Colonic mucosa (tissue), 4 donors: Measurements from ENCODE around the gene CD82. TPM values are rescaled to one million over a fixed set of nuclear protein-coding genes. Genes with fewer than 3 reads are reported as not detected.

Experiments
- DNase-seq: peaks from one replicate; pipeline ENCODE4 v3.0.0-alpha.2; 2020
- H3K27ac ChIP-seq: fragments of 200-600 bp; one replicate; pipeline ENCODE4 v1.8.0; 2021
- H3K27me3 ChIP-seq: fragments of 200-600 bp; one replicate; pipeline ENCODE4 v1.8.0; 2021
- H3K36me3 ChIP-seq: fragments of 200-600 bp; one replicate; pipeline ENCODE4 v1.8.0; 2021
- H3K4me1 ChIP-seq: fragments of 200-600 bp; one replicate; pipeline ENCODE4 v1.8.0; 2021; ENCODE audit warnings: mild to moderate bottlenecking
- H3K4me3 ChIP-seq: fragments of 200-600 bp; one replicate; pipeline ENCODE4 v1.8.0; 2021
- H3K9ac ChIP-seq, 2 donors: one replicate each; pipeline ENCODE4 v1.7.0; 2013; ENCODE audit warnings: control low read depth in 2 of 2, low read depth in 2 of 2, low read length in 2 of 2
- H3K9me3 ChIP-seq: fragments of 200-600 bp; one replicate; pipeline ENCODE4 v1.8.0; 2021
- intact Hi-C: fragments of 100-400 bp; cut with DNase I; formaldehyde crosslinking; loops from one replicate; pipeline ENCODE4 v1.14.1; 2022
- total RNA-seq, 2 donors: library from RNA; stranded (reverse); fragmentation: NEBNext Ultra II Directional in 1 of 2; extraction: Animal tissue kit (Norgen Biotek cat#: 25700) in 1 of 2; gene quantifications; one replicate each; pipeline ENCODE4 v1.2.1, GENCODE V29; 2021
- TF ChIP-seq, protein P1 (sequence below): fragments of 200-600 bp; IDR thresholded peaks from one replicate; pipeline ENCODE4 v1.8.0; 2022; ENCODE audit warnings: antibody characterized with exemption, mild to moderate bottlenecking
- donor health status: healthy.
- donor health status: DM: no; HTN: no; CAD: no.
- donor health status: DM: no; HTN: no; CAD: no.

The CD82 gene, protein sequence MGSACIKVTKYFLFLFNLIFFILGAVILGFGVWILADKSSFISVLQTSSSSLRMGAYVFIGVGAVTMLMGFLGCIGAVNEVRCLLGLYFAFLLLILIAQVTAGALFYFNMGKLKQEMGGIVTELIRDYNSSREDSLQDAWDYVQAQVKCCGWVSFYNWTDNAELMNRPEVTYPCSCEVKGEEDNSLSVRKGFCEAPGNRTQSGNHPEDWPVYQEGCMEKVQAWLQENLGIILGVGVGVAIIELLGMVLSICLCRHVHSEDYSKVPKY
- 10 to 100 TPM; 36.2 to 41.6 TPM for total RNA-seq

DNA sequence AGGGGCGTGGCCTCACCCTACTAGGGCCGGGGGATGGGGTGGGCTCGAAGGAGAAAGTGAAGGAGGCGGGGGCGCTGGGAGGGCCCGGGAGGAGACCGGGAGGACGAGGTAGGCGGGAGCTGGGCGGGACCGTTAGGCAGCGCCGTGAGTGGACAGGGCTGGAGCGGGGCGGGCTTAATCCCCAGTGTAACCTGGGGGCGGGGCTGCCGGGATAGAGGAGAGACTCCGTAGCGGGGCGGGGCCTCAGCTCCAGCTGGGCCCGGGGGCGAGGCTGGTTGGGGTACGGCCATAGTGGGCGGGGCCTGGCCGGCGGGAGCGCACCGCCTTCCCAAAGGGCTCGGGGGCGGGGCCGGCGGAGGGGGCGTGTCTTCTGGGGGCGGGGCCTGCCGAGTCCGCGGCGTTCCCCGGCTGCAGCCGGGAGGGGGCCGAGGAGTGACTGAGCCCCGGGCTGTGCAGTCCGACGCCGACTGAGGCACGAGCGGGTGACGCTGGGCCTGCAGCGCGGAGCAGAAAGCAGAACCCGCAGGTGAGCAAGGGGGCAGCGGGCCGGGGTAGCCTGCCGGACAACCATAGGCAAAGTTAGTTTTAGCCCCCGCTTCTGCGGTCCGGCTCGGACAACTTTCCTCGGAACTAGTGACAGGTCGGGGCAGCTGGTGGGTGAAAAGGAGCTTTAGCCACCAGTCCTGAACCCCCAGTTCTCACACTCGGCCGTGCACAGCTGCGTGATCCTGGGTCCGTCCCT, at the start of gene CD82:
Gene CD82, plus strand, starts transcription at position 453 of the 742 bp plus-strand sequence. CDS start 29,000 bp downstream, outside the sequence.
- no peaks in the 10 kb centered on the region for H3K27me3 ChIP-seq
- H3K27ac ChIP-seq: peak within 1 kb of the TSS; percentile 97
- H3K4me1 ChIP-seq: peaks cover 11% of the 10 kb centered on the region
- H3K4me3 ChIP-seq: peak within 1 kb of the TSS; percentile 53
- TF ChIP-seq, protein P1, sequence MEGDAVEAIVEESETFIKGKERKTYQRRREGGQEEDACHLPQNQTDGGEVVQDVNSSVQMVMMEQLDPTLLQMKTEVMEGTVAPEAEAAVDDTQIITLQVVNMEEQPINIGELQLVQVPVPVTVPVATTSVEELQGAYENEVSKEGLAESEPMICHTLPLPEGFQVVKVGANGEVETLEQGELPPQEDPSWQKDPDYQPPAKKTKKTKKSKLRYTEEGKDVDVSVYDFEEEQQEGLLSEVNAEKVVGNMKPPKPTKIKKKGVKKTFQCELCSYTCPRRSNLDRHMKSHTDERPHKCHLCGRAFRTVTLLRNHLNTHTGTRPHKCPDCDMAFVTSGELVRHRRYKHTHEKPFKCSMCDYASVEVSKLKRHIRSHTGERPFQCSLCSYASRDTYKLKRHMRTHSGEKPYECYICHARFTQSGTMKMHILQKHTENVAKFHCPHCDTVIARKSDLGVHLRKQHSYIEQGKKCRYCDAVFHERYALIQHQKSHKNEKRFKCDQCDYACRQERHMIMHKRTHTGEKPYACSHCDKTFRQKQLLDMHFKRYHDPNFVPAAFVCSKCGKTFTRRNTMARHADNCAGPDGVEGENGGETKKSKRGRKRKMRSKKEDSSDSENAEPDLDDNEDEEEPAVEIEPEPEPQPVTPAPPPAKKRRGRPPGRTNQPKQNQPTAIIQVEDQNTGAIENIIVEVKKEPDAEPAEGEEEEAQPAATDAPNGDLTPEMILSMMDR: peak; percentile 29
- peak; percentile 100 for DNase-seq
- peak within 1 kb of the TSS; percentile 74 to 75 for H3K9ac ChIP-seq
- intact Hi-C loops: no loop called here
- no peaks in the 10 kb centered on the region for H3K36me3 ChIP-seq
- no peaks in the 10 kb centered on the region for H3K9me3 ChIP-seq

DNA sequence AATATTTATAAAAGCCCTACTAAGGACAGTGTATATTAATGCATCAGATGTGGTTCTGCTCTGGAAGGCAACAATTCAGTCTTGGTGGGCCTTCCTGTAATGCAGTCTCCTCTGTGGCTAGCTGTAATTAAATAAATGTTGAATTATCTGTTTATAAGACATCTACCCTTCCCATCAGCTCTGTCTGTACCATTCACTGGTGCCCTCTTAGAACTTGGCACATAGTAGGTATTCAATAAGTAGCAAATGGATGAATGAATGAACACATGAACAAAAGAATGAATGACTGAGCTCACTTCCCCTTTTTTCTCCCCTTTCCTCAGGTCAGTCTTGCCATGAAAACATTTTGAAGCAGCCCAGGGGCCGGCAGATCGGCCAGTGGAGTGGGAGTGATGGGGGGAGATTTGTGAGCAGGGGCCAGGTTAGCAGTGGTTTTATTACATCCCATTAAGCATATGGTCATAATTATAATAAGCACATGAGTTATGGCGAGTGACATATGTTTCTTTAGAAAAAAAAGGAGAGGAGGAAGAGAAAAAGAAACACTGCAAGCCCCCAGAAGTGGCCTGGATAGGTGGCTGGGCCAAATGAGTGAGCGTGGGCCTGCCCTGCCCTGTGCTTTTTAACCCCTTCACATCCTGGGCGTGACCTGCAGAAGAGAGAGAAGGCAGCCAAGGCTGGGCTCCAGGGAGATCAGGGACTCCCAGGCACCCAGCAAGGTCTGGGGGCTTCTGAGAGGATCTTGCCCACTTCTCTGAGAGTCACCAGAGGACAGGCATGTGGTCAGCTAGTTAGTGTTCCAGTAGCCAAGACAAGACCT, 48.6 kb upstream of the CD82 start:
- Histone ChIP-seq H3K4me3 (no peak overlapping the region), H3K27ac (no peak overlapping the region), H3K9me3 (no peaks in the 10 kb centered on the region), H3K36me3 (no peaks in the 10 kb centered on the region), H3K4me1 (no peaks in the 10 kb centered on the region), H3K9ac (no peak overlapping the region), H3K27me3 (no peaks in the 10 kb centered on the region)
- DNase-seq: no peak
- intact Hi-C loops: no loop called here
- TF ChIP-seq, protein P1: no peak

DNA sequence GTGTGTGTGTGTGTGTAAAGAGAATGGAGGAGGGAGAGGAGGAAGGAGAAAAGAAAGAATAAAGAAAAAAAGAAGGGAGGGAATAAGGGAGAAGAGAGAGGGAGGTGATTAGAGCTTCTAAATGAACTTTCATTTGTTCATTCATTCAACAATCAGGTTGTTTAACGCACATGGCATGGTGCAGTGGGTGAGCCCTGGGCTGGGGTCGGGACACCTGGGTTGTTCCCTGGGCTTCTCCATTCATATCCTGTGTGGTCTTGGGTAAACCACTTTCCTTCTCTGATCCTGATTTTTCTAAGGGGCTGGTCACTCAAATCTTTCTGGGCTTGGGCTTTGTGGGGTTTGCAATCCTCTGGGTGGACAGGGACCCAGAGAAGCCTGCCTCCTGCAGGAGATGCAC, 47.9 kb upstream of the CD82 start:
- Histone ChIP-seq H3K4me3 (no peak overlapping the region), H3K36me3 (no peaks in the 10 kb centered on the region), H3K9ac (no peak overlapping the region), H3K4me1 (no peaks in the 10 kb centered on the region), H3K27me3 (no peaks in the 10 kb centered on the region), H3K9me3 (no peaks in the 10 kb centered on the region), H3K27ac (no peak overlapping the region)
- TF ChIP-seq, protein P1: no peak
- intact Hi-C loops: no loop called here
- no peak for DNase-seq

DNA sequence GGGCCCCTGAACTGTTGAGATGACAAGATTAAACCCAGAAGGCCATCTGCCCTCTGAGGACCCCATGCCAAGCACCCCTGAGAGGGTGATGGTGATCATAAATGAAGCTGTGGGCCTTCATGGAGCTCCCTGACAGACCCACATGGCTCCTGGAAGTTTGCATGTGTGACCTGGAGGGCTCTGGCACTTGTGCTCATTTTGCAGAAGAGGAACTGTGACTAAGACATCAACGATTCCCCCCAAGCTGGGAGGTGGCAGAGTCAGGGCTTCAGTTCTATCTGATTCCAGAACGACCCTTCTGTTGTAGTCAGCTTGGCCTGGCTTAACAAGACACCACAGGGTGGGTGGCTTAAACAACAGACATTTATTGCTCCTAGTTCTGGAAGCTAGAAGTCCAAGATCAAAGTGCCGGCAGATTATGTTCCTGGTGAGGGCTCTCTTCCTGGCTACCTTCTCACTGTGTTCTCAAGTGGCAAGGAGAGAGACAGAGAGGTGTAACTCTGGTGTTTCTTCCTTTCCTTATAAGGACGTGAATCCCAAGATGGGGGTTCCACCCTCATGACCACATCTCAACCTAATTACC, 46.4 kb upstream of the CD82 start:
- H3K9ac ChIP-seq: no peak overlapping the region
- H3K9me3 ChIP-seq: no peaks in the 10 kb centered on the region
- TF ChIP-seq, protein P1: no peak
- H3K4me3 ChIP-seq: no peak overlapping the region
- intact Hi-C loops: no loop called here
- no peaks in the 10 kb centered on the region for H3K4me1 ChIP-seq
- DNase-seq: no peak
- no peak overlapping the region for H3K27ac ChIP-seq
- H3K36me3 ChIP-seq: no peaks in the 10 kb centered on the region
- H3K27me3 ChIP-seq: no peaks in the 10 kb centered on the region
